GM12865 (cell line): ENCODE data around the gene OR52B4.
"Not testable (repeated sequence)": the region's sequence is repeated elsewhere in the genome, so short reads cannot be mapped to it uniquely, and the experiment has no call there.

Experiments
- DNase-seq: peaks from one replicate; pipeline ENCODE4 v3.0.0; 2010; ENCODE audit warnings: low read depth
- H3K4me3 ChIP-seq: 2 replicates; pipeline ENCODE4 v1.5.1; 2011; ENCODE audit warnings: mild to moderate bottlenecking, low read depth, low read length, control low read depth
- CTCF ChIP-seq: IDR thresholded peaks from 2 replicates; pipeline ENCODE4 v1.5.1; 2011; ENCODE audit warnings: low read length, control low read depth, low read depth, inconsistent platforms; ENCODE audit not compliant: insufficient read depth; ENCODE audit errors: missing control alignments

The OR52B4 gene

GRCh38 chr11:4385978-4386740 lies 18.0 kb upstream of the OR52B4 start:
- no peak overlapping the region for H3K4me3 ChIP-seq
- TF ChIP-seq CTCF, result no peak
- DNase-seq, result no peak

- TF ChIP-seq CTCF, result no peak
- no peak for DNase-seq
- H3K4me3 ChIP-seq, result no peak overlapping the region
Observed at GRCh38 chr11:4381901-4382300, 13.7 kb upstream of the OR52B4 start.

- TF ChIP-seq CTCF, result no peak
- H3K4me3 ChIP-seq, result no peak overlapping the region
- DNase-seq, result no peak
Observed at GRCh38 chr11:4375431-4376140, 7.4 kb upstream of the OR52B4 start.

GRCh38 chr11:4370166-4370565 lies 2.0 kb upstream of the OR52B4 start:
- TF ChIP-seq CTCF, result no peak
- H3K4me3 ChIP-seq, result no peak overlapping the region
- DNase-seq, result no peak

- DNase-seq, H3K4me3 ChIP-seq: not testable (repeated sequence)
Observed at GRCh38 chr11:4348142-4348541, 20.0 kb downstream of the OR52B4 start.

- not testable (repeated sequence) for H3K4me3 ChIP-seq, DNase-seq
Observed at GRCh38 chr11:4345366-4345765, 22.8 kb downstream of the OR52B4 start.

- H3K4me3 ChIP-seq, DNase-seq: not testable (repeated sequence)
Observed at GRCh38 chr11:4334356-4334755, 33.8 kb downstream of the OR52B4 start.
